OCI-LY3 (cell line): Measurements from ENCODE around the gene SPATA31C2.

Source experiments
- H2AFZ ChIP-seq: fragments of 200-600, 300-600 bp; shearing (Covaris generic); 2 replicates; pipeline ENCODE4 v1.6.0; 2014; ENCODE audit warnings: antibody characterized with exemption, low read depth, low read length
- H3K27ac ChIP-seq: fragments of 200-600, 300-600 bp; sonication (generic); 2 replicates; pipeline ENCODE4 v1.5.1; 2014; ENCODE audit warnings: mild to moderate bottlenecking, low read length, moderate library complexity, mixed read lengths
- H3K27me3 ChIP-seq: fragments of 200-600, 300-600 bp; sonication (generic); 2 replicates; pipeline ENCODE4 v1.6.1; 2014; ENCODE audit warnings: low read depth, low read length, mixed read lengths
- H3K36me3 ChIP-seq: fragments of 200-600, 300-600 bp; sonication (generic); replicated peaks from 2 replicates; pipeline ENCODE3; 2014; ENCODE audit warnings: low read depth, low read length, mixed read lengths
- H3K4me1 ChIP-seq: fragments of 300-600, 200-600 bp; sonication (generic); 2 replicates; pipeline ENCODE4 v1.6.1; 2014; ENCODE audit warnings: low read length, mixed read lengths
- H3K4me2 ChIP-seq: fragments of 200-600, 300-600 bp; sonication (generic); 2 replicates; pipeline ENCODE4 v1.6.1; 2014; ENCODE audit warnings: low read length, mixed read lengths
- H3K4me3 ChIP-seq: fragments of 300-600, 200-600 bp; sonication (generic); 2 replicates; pipeline ENCODE4 v1.5.1; 2014; ENCODE audit warnings: antibody characterized with exemption, mild to moderate bottlenecking, low read length, moderate library complexity
- H3K79me2 ChIP-seq: fragments of 300-600, 200-600 bp; shearing (Covaris generic); 2 replicates; pipeline ENCODE4 v1.6.1; 2014; ENCODE audit warnings: mild to moderate bottlenecking, low read length, mixed read lengths
- H3K9ac ChIP-seq: fragments of 300-600, 200-600 bp; shearing (Covaris generic); 2 replicates; pipeline ENCODE4 v1.6.0; 2014; ENCODE audit warnings: mild to moderate bottlenecking, low read length, moderate library complexity
- H3K9me3 ChIP-seq: fragments of 200-600, 300-600 bp; shearing (Covaris generic); 2 replicates; pipeline ENCODE4 v1.6.1; 2014; ENCODE audit warnings: low read length, mixed read lengths; ENCODE audit not compliant: insufficient read depth
- H4K20me1 ChIP-seq: fragments of 200-600, 300-600 bp; sonication (generic); 2 replicates; pipeline ENCODE4 v1.6.1; 2016; ENCODE audit warnings: low read length, mixed read lengths; ENCODE audit not compliant: insufficient read depth
- EZH2phosphoT487 ChIP-seq: fragments of 200-600 bp; shearing (Covaris generic); IDR thresholded peaks from 2 replicates; pipeline ENCODE4 v1.6.1; 2018; ENCODE audit warnings: antibody characterized with exemption, mixed run types, low read depth
- TF ChIP-seq, protein P1 (sequence below): fragments of 200-600, 300-600 bp; sonication (generic); IDR thresholded peaks from 2 replicates; pipeline ENCODE4 v1.5.1; 2014; ENCODE audit warnings: antibody characterized with exemption, low read length, low read depth

Gene SPATA31C2

DNA sequence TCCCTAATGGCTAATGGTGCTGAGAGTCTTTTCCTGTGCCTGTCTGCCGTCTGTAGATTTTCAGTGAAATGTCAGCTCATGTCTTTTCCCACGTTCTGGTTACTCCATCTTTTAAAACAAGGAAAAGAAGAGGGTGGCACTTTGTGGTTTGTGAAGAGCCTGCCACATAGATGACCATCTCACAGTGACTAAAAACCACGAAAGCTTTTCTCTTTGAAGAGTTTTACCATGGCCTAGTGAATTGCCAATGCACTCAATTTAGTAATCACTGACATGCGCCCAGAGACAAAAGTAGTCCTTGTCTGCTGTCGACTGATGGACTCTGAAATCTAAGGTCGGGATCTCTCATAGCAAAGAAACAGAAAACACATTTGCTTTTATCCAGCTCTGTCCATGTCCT is 50.4 kb downstream of the SPATA31C2 start:
- H3K9me3 ChIP-seq = no peaks in the 10 kb centered on the region
- no peaks in the 10 kb centered on the region for H3K36me3 ChIP-seq
- H3K79me2 ChIP-seq = no peaks in the 10 kb centered on the region
- H3K9ac ChIP-seq = no peak overlapping the region
- H3K27me3 ChIP-seq = no peaks in the 10 kb centered on the region
- no peak for TF ChIP-seq EZH2phosphoT487
- TF ChIP-seq, protein P1, sequence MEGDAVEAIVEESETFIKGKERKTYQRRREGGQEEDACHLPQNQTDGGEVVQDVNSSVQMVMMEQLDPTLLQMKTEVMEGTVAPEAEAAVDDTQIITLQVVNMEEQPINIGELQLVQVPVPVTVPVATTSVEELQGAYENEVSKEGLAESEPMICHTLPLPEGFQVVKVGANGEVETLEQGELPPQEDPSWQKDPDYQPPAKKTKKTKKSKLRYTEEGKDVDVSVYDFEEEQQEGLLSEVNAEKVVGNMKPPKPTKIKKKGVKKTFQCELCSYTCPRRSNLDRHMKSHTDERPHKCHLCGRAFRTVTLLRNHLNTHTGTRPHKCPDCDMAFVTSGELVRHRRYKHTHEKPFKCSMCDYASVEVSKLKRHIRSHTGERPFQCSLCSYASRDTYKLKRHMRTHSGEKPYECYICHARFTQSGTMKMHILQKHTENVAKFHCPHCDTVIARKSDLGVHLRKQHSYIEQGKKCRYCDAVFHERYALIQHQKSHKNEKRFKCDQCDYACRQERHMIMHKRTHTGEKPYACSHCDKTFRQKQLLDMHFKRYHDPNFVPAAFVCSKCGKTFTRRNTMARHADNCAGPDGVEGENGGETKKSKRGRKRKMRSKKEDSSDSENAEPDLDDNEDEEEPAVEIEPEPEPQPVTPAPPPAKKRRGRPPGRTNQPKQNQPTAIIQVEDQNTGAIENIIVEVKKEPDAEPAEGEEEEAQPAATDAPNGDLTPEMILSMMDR = no peak
- H3K4me1 ChIP-seq = no peaks in the 10 kb centered on the region
- H2AFZ ChIP-seq = no peak overlapping the region
- no peak overlapping the region for H3K4me3 ChIP-seq
- H4K20me1 ChIP-seq = no peaks in the 10 kb centered on the region
- H3K4me2 ChIP-seq = no peak overlapping the region
- no peak overlapping the region for H3K27ac ChIP-seq

DNA sequence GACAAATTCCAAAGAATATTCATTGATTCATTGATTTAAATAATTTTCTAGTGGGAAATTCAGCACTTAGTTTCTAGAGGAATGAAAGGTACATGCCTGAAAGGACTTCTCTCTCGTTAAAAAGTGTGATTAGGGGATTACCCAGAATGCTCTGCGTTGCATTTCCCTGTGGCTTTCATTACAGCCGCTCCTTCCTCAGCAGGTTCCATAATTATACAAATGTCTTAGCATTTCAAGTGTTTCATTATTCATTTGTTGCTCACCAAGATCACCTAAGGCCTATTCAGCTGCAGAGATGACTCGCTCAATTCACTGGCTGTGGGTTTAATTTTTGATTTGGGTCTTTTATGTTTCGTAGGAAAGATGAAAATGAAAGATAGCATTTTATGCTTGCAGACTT is 52.8 kb downstream of the SPATA31C2 start:
- Histone ChIP-seq H3K4me1 (no peaks in the 10 kb centered on the region), H3K9me3 (no peaks in the 10 kb centered on the region), H2AFZ (no peak overlapping the region), H3K36me3 (no peaks in the 10 kb centered on the region), H3K27me3 (no peaks in the 10 kb centered on the region), H3K4me3 (no peak overlapping the region), H3K4me2 (no peak overlapping the region), H3K79me2 (no peaks in the 10 kb centered on the region), H4K20me1 (no peaks in the 10 kb centered on the region), H3K9ac (no peak overlapping the region), H3K27ac (no peak overlapping the region)
- TF ChIP-seq, protein P1 = no peak
- no peak for TF ChIP-seq EZH2phosphoT487

DNA sequence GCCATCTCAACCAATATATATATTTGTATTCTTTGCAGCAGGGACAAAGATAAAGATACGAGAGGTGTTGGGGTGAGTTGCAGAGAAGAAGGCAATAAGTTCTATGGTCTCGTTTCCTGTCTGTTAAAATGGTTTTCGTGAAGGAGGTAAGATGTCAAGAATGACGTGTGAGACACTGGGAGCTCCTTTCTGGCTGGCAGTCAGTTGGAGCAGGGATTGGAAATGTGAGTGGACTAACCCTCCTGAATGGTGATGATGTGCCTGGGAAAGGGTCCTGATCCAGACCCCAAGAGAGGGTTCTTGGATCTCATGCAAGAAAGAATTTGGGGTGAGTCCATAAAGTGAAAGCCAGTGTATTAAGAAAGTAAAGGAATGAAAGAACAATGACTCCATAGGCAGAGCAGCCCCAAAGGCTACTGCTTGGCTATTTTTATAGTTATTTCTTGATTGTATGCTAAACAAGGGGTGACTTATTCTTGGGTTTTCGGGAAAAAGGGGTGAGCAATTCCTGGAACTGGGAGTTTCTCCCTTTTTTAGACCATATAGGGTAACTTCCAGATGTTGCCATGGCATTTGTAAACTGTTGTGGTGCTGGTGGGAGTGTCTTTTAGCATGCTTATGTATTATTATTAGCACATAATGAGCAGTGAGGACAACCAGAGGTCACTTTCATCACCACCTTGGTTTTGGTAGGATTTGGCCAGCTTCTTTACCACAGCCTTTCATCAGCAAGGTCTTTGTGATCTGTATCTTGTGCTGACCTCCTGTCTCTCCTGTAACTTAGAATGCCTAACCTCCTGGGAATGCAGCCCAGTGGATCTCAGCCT is 53.7 kb downstream of the SPATA31C2 start:
- Histone ChIP-seq H3K27ac (no peak overlapping the region), H2AFZ (no peak overlapping the region), H4K20me1 (no peaks in the 10 kb centered on the region), H3K4me2 (no peak overlapping the region), H3K36me3 (no peaks in the 10 kb centered on the region), H3K4me1 (no peaks in the 10 kb centered on the region), H3K9me3 (no peaks in the 10 kb centered on the region), H3K4me3 (no peak overlapping the region), H3K9ac (no peak overlapping the region), H3K27me3 (no peaks in the 10 kb centered on the region), H3K79me2 (no peaks in the 10 kb centered on the region)
- TF ChIP-seq, protein P1 = no peak
- TF ChIP-seq EZH2phosphoT487 = no peak
